NCI-H1694 (cell line): ENCODE measurements around the gene PRDX5.

ENCODE experiments used
- DNase-seq: peaks from one replicate; lab custom pipeline; 2025; lab: John Stamatoyannopoulos, UW

Gene PRDX5

DNA sequence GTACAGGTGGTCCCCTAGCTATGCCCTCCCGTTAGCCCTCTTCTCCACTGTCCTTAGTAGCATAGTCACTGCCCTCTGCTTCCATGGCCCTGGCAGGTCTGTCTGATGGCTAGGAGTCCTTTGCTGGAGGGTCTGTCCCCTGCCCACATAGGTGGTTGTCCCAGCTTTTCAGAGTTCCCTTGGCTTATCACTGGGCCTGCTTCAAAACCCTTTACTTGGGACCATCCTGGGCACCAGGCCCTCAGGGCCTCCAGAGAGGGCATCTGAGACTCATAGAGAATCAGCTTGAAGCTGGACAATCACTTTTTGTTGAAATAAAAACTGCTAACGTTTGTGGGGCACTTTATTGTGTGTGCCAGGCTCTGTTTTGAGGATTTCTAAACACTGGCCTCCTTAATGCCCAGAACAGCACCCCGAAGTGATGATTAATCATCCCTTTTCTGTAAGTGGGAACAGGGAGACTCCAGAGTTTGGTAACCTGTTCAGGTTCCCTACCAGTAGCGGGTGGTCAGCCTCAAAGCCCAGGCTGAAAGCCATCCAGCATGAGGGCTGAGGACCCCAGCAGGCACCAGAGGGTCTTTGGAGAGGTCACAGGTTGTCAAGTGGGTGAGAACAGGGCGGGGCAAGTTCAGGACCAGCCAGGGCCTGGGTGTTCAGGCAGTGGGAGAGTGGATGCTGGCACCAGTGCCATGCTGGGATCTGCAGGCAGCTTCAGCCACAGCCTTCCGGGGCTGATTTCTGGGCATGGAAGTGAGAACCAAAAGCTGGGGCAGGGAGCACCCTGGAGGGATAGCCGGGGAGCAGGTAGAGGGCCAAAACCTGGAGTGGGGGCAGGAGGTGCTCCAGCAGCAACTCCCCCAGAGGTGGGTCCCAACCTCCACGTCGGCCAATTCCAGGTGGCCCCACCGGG, 27.3 kb upstream of the PRDX5 start:
- no peak for DNase-seq

DNA sequence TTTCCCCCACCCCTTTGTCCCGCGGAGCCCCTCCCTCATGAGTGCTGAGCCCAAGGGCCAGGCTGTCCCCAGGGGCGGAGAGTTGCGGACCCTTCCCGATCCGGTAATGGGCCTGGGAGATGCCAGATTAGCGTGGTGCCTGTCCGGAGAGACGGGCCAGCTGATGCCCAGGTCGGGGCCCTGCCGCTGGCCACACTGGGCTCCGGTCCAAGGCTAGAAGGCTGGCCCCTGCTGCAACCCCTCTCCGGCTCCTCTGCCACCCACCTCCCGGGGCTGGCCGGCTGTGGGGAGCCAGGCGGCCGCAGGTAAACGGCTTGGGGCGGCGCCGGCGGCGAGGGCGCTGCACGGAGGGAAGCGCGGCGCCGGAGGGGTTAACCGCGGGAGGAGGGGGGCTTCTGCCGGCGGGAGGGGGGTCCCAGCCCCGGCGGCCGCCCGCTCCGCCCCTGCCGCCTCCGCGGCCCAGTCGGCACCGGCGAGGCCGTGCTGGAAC, 26.6 kb upstream of the PRDX5 start, which contains the start of gene KCNK4:
TSS of gene KCNK4 (plus strand) at position 41 of the 490 bp plus-strand sequence. CDS start 1,717 bp downstream, outside the sequence.
- no peak for DNase-seq

DNA sequence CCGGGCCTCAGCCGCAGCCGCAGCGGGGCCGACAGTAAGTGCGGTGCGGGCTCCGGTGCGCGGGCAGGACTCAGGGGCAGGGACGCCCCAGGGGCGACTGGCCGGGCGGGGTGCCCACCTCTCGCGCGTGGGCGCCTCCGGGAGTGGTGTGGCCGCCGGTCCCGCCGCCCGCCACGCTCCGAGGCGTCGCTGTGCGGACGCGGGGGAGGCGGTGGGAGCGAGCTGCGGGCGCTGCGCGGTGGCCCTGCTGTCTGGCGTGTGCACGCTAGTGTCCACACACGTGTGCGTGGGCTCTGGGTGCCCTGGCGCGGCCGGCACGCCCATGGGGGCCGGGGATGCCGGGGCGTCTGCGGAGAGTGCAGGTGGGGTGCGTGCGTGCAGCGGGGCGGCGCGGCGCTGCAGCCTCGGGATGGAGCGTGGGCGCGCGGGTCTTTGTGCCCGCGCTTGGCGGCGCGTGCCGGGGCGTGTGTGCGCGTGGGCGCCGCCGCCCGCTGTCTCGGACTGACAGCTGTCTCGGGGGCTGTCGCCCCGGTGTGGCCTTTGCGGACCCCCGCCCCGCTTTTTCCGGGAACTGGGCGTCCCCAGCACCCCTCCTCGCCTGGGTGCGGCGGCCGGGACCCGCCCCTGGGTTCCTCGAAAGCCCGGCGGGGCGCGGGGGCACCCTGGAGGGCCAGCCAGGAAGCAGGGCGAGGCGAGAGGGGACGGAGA, 26.0 kb upstream of the PRDX5 start:
- no peak for DNase-seq

DNA sequence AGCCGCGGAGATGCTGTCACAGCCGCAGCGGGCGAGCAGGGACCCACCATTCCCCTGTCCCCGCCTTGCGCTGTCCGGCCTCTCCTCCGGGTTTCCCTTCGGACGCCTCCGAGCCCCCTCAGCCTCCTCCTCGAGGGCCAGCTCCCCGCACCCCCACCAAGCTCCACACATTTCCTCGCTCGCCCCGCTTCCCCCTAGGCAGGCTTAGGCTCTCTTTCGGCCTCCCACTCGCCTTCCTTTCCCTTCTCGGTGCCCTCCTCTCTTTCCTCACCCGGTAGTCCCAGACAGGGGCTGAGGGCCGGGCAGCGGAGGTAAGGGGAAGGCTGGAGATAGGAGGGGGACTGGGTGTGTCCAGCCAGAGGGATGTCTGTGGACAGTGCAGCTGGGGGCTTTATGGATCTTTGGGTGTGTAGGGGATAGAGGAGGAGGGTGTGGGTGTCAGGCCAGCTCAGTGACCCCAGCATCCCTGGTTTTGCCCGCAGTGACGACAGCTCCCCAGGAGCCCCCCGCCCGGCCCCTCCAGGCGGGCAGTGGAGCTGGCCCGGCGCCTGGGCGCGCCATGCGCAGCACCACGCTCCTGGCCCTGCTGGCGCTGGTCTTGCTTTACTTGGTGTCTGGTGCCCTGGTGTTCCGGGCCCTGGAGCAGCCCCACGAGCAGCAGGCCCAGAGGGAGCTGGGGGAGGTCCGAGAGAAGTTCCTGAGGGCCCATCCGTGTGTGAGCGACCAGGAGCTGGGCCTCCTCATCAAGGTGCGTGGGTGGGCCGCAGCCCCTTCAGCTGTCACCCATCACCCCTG, 25.3 kb upstream of the PRDX5 start:
- no peak for DNase-seq

DNA sequence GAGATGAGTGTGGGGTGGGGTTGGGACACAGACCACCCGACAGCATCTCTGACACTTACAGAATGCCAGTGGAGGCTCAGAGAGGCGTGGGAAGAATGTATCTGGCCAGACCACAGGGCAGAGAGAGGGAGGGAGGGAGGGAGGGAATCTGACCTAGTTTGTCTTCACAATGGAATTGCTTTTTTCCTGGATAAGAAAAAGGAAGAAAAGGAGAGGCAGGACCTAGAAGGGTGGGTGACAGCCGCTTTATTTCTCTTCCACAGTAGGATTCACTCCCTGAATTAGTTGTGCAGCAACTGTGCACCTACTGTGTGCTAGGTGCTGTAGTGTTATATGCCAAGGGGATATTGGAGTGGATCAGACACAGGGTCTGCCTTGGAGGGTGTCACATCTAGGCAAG, 23.1 kb upstream of the PRDX5 start:
- DNase-seq = no peak

DNA sequence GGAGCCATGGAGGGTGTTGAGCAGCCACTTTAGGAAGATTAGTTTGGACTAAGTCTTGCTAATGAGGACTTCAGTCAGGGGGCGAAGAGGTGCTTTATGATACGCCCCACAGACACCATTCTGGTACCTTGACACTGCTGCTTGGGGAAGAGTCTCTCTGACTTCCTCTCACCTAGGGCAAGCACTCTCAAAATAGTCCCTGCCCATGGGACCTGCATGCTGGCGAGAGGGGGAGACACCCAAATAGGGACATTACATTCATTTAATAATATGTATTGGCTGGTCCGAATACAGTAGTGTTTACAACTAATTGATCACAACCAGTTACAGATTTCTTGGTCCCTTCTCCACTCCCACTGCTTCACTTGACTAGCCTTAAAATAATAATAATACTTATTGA, 22.2 kb upstream of the PRDX5 start:
- no peak for DNase-seq

DNA sequence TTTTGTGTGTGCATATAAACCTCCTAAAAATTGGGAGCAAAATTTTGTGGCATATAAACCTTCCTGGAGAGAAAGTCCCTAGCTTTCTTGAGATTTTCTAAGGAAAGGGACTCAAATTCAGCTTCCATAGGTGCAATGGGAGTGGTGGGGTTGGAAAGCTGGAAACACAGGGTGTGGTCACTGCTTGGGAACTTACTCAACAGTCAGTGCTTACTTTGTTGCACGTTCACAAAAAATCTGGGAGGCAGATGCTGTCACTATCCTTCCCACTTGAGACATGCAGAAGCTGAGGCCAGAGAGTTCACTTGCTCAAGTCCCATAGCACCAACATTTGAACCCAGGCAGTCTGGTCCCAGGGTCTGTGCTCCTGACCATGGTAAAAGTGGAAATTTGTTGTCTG, 21.7 kb upstream of the PRDX5 start:
- DNase-seq = no peak

DNA sequence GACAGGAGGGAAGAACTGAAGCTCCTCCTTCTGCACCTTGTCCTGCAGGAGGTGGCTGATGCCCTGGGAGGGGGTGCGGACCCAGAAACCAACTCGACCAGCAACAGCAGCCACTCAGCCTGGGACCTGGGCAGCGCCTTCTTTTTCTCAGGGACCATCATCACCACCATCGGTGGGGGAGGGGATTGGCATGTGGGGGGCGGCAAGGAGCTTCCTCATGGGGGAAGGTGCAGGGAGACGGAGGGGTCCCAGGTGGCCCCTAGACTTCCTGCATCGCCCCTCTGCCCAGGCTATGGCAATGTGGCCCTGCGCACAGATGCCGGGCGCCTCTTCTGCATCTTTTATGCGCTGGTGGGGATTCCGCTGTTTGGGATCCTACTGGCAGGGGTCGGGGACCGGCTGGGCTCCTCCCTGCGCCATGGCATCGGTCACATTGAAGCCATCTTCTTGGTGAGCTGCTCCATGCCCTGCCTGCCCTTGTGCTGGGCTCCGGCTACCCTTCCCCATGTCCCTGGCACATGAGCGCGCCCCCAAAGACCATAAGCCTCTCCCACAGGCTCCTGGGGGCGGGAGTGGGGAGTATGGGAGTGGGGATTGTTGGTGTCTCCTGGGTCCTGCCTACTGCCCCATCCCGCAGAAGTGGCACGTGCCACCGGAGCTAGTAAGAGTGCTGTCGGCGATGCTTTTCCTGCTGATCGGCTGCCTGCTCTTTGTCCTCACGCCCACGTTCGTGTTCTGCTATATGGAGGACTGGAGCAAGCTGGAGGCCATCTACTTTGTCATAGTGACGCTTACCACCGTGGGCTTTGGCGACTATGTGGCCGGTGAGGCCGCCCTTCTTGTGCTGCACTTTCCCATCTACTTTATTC, 20.9 kb upstream of the PRDX5 start:
- DNase-seq = no peak

DNA sequence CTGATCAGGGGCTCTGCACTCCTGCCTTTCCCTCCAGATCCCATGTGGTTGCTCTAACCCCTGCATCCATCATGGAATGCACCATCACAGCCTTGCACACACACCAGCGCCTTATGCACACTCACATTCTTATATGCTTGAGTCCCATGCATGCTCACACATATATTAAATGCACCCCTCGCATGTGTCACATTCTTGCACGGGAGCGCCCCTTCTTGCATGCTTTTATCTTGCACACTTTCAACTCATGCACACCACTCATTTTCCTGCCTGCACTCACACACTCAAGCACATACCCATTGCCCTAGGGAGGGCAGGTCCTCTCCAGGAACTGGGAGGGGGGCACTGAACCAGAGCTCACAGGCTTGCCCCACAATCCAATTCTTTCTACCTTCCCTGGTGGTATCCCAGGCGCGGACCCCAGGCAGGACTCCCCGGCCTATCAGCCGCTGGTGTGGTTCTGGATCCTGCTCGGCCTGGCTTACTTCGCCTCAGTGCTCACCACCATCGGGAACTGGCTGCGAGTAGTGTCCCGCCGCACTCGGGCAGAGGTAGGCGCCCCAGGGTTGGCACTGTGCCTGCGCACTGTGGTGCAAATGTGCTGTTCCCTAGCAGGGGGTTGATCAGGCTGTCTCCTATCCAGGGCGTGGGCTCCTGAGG, 20.1 kb upstream of the PRDX5 start:
- DNase-seq = no peak

DNA sequence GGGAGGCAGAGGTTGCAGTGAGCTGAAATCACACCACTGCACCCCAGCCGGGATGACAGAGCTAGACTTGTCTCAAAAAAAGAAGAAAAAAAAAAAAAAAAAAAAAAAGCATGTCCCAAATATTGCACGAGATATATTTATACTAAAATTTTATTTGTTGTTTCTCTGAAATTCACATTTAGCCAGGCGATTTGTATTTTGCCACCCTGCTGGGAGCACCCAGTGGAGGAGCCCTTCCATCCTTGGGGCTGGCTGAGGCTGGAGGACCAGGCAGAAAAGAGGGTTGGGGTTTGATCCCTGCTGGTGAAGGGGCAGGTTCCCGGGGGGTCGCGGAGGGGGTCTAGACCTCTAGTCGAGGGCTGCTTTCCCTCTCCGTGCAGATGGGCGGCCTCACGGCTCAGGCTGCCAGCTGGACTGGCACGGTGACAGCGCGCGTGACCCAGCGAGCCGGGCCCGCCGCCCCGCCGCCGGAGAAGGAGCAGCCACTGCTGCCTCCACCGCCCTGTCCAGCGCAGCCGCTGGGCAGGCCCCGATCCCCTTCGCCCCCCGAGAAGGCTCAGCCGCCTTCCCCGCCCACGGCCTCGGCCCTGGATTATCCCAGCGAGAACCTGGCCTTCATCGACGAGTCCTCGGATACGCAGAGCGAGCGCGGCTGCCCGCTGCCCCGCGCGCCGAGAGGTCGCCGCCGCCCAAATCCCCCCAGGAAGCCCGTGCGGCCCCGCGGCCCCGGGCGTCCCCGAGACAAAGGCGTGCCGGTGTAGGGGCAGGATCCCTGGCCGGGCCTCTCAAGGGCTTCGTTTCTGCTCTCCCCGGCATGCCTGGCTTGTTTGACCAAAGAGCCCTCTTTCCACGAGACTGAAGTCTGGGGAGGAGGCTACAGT, 18.7 kb upstream of the PRDX5 start:
- DNase-seq = no peak

DNA sequence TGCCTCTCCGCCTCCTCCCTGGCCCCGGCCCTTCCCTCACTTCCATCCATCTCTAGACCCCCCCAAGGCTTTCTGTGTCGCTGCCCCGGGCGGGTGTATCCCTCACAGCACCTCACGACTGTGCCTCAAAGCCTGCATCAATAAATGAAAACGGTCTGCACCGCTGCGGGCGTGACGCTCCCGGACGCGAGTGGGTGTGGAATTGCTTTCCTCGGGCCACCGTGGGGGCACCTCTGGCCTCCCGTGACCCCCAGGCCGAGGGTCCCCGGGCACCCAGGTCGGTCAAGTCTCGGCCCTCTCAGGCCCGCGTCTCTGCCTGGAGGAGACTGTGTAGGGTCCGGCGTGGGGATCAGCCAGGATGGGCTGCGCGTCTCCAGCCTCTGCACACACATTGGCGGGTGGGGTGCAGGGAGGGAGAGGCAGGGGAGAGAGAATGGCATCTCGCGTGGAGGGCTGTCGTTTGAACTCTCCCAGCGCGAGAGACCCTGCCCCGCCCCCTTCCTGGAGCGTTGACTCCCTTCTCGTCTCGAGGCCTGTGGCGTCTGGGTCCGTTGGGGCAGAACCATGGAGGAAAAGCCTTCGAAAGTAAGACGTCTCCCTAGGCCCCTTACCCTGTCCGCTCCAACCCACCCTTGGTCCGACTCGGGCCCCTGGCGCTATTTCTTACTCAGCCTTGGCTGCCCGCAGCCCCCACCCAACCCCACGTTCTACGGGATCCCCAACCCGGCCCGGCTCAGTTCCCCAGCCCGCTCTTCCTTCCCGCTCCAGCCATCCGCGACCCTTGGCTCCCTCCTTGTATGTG, 17.9 kb upstream of the PRDX5 start, which contains the start of gene CATSPERZ:
TSS of gene CATSPERZ (plus strand) at position 512 of the 802 bp plus-strand sequence. CDS start at position 565, 53 bp downstream.
- no peak for DNase-seq

DNA sequence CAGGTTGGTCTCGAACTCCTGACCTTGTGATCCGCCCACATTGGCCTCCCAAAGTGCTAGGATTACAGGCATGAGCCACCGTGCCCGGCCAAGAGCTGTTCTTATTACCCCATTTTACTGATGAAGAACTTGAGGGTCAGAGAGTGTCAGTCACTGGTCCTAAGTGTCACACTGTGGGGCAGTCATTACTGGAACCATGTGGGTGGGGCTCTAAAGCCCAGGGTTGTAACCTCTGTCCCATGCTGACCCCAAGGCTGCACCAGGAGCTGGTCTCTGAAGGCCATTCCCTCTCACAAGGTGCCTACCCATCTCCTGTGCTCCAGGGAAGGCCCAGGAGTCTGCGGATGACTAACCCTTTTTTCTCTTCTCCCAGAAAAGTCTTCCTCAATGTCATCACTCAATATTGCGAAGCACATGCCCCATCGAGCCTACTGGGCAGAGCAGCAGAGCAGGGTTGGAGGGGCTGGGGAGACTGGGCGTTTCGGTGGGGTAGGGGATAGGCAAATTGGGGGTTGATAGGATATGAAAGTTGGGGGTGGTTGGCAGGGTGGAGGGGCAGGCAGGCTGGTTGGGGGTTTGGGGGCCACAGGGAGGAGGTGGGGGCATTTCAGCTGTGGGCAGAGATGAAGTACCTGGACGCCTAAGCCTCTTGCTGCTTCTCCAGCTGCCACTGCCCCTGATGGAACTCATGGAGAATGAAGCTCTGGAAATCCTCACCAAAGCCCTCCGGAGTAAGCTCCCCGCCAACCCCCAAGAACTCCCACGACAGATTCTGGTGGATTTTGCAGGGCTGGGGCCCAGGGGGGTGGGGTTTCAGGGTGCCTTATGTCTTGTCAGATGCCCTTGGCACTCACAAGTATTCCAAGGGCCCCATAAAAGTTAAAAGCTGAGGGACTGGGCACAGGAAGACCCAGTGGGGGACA, 14.6 kb upstream of the PRDX5 start:
- DNase-seq = no peak

DNA sequence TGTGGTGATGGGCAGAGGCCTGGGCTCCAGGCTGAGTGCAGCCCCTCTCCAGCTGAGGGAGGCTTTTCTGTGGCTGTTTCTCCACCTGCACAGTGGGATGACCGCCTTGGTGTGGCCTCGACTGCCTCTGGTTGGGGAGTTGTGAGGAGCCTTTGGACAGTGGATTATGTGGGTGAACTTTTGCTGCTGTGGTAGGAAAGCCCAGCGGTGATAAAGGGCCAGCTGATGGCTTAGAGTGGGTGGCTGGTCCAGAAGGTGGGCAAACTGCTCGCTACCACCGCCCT, 13.9 kb upstream of the PRDX5 start:
- no peak for DNase-seq

DNA sequence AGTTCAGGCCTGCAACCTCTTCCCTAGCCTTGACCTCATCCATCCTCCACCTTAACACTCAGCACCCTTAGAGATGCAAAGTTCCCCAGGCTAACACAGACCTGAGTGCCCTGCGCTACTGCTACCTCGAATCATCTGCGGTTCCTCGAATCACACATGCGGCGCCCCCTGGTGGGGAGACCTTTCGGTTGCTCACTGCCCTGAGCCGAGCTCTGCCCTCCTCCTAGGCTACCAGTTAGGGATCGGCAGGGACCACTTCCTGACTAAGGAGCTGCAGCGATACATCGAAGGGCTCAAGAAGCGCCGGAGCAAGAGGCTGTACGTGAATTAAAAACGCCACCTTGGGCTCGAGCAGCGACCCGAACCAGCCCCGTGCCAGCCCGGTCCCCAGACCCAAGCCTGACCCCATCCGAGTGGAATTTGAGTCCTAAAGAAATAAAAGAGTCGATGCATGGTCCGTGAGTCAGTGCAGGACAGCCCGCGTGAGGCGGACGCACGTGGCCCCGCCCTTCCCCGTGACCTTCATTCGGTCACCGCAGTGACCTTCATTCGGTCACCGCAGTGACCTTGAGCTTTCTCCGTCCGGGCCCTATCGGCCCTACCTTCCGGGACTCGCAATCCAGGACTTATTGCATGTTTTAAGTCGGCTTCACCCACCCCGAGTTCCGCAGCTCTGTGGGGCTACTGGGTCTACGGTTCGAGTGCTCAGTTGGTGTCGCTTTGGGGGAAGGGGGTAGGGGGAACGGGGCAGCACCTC, 13.4 kb upstream of the PRDX5 start:
- DNase-seq = peak; percentile 88

DNA sequence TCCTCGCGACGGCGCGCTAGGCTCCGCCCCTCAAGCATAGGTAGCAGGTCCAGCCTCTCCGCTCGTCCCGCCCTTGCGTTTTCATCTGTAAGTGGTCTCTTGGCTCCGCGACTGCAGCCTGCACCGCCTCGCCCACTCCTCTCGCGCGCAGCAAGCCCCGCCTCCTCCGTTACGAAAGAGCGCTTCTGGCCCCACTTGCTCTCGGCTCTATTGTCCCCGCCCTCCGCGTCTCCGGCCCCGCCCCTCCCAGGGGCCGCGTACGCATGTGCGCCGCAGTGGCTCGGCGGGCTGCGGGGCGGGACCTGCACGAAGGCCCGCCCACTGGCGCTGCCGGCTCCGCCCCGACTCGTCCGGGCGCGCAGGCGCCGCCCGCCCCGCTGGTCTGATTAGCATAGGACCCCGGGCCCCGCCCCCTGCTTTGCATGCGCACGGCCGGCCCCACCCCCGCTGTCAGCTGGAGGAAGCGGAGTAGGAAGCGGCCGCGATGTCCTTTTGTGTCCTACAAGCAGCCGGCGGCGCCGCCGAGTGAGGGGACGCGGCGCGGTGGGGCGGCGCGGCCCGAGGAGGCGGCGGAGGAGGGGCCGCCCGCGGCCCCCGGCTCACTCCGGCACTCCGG, 12.7 kb upstream of the PRDX5 start, which contains the start of gene ESRRA:
TSS of gene ESRRA (plus strand) at position 450 of the 616 bp plus-strand sequence. CDS start 1,656 bp downstream, outside the sequence.
- peak; percentile 97 for DNase-seq
